Stomach smooth muscle (tissue), 2 donors: ENCODE measurements around the gene BACH2.

Experiments used
- H3K27ac ChIP-seq: one replicate; pipeline ENCODE4 v1.7.0; 2013; ENCODE audit warnings: mild to moderate bottlenecking, low read length, inconsistent platforms
- H3K27me3 ChIP-seq, 2 donors: one replicate each; pipeline ENCODE4 v1.7.0; 2013; ENCODE audit warnings: low read length in 2 of 2; ENCODE audit not compliant: insufficient read depth in 2 of 2, control insufficient read depth in 1 of 2
- H3K36me3 ChIP-seq, 2 donors: one replicate each; pipeline ENCODE4 v1.7.0; 2013; ENCODE audit warnings: low read length in 2 of 2; ENCODE audit not compliant: control insufficient read depth in 2 of 2, insufficient read depth in 2 of 2
- H3K4me1 ChIP-seq: one replicate; pipeline ENCODE4 v1.7.0; 2013; ENCODE audit warnings: low read length; ENCODE audit not compliant: control insufficient read depth, insufficient read depth
- H3K4me3 ChIP-seq, 2 donors: one replicate each; pipeline ENCODE4 v1.7.0; 2013; ENCODE audit warnings: low read length in 2 of 2
- H3K9ac ChIP-seq, 2 donors: one replicate each; pipeline ENCODE4 v1.7.0; 2013; ENCODE audit warnings: low read length in 2 of 2, mild to moderate bottlenecking in 1 of 2
- H3K9me3 ChIP-seq, 2 donors: one replicate each; pipeline ENCODE4 v1.7.0; 2013; ENCODE audit warnings: low read length in 2 of 2; ENCODE audit not compliant: control insufficient read depth in 2 of 2
- donor health status: healthy.
- donor health status: Pancreatic carcinoma.

BACH2 gene

GRCh38 chr6:90193359-90193758 lies 103.3 kb downstream of the BACH2 start:
- Histone ChIP-seq H3K9me3 (no peaks in the 10 kb centered on the region), H3K4me1 (peaks cover 5% of the 10 kb centered on the region), H3K36me3 (no peaks in the 10 kb centered on the region), H3K27ac (no peak overlapping the region), H3K27me3 (no peaks in the 10 kb centered on the region), H3K4me3 (no peak overlapping the region), H3K9ac (no peak overlapping the region)

- no peaks in the 10 kb centered on the region for H3K9me3 ChIP-seq
- no peaks in the 10 kb centered on the region for H3K27me3 ChIP-seq
- H3K4me1 ChIP-seq, result peaks cover 5% of the 10 kb centered on the region
- H3K27ac ChIP-seq, result no peak overlapping the region
- no peaks in the 10 kb centered on the region for H3K36me3 ChIP-seq
- H3K4me3 ChIP-seq, result no peak overlapping the region
- H3K9ac ChIP-seq, result no peak overlapping the region
Observed at GRCh38 chr6:90192857-90193256, 103.8 kb downstream of the BACH2 start.

GRCh38 chr6:90190752-90191395 lies 105.8 kb downstream of the BACH2 start:
- Histone ChIP-seq H3K27me3 (no peaks in the 10 kb centered on the region), H3K27ac (no peak overlapping the region), H3K9me3 (no peaks in the 10 kb centered on the region), H3K4me3 (no peak overlapping the region), H3K36me3 (no peaks in the 10 kb centered on the region), H3K9ac (no peak overlapping the region), H3K4me1 (peaks cover 5% of the 10 kb centered on the region)

GRCh38 chr6:90190131-90190530 lies 106.5 kb downstream of the BACH2 start:
- H3K4me1 ChIP-seq, result peaks cover 5% of the 10 kb centered on the region
- H3K27ac ChIP-seq, result no peak overlapping the region
- H3K36me3 ChIP-seq, result no peaks in the 10 kb centered on the region
- peaks cover 0 to under 1% of the 10 kb centered on the region in 2 donors for H3K27me3 ChIP-seq
- H3K4me3 ChIP-seq, result no peak overlapping the region
- no peak overlapping the region for H3K9ac ChIP-seq
- H3K9me3 ChIP-seq, result no peaks in the 10 kb centered on the region

- Histone ChIP-seq H3K27ac (no peak overlapping the region), H3K4me3 (no peak overlapping the region), H3K27me3 (peaks cover 0 to 3% of the 10 kb centered on the region in 2 donors), H3K4me1 (no peaks in the 10 kb centered on the region), H3K9me3 (no peaks in the 10 kb centered on the region), H3K9ac (no peak overlapping the region), H3K36me3 (no peaks in the 10 kb centered on the region)
Observed at GRCh38 chr6:90187437-90188121, 109.1 kb downstream of the BACH2 start.

GRCh38 chr6:90186637-90187371 lies 109.8 kb downstream of the BACH2 start:
- Histone ChIP-seq H3K36me3 (no peaks in the 10 kb centered on the region), H3K27ac (no peak overlapping the region), H3K9ac (no peak overlapping the region), H3K4me3 (no peak overlapping the region), H3K27me3 (peaks cover 0 to 3% of the 10 kb centered on the region in 2 donors), H3K4me1 (no peaks in the 10 kb centered on the region), H3K9me3 (no peaks in the 10 kb centered on the region)

GRCh38 chr6:90186026-90186425 lies 110.6 kb downstream of the BACH2 start:
- Histone ChIP-seq H3K27me3 (peaks cover 0 to 3% of the 10 kb centered on the region in 2 donors), H3K4me3 (no peak overlapping the region), H3K27ac (no peak overlapping the region), H3K9ac (no peak overlapping the region), H3K9me3 (no peaks in the 10 kb centered on the region), H3K36me3 (no peaks in the 10 kb centered on the region), H3K4me1 (no peaks in the 10 kb centered on the region)

GRCh38 chr6:90184334-90185298 lies 112.0 kb downstream of the BACH2 start:
- Histone ChIP-seq H3K4me3 (no peak overlapping the region), H3K27ac (no peak overlapping the region)

GRCh38 chr6:90183587-90184333 lies 112.9 kb downstream of the BACH2 start:
- H3K4me3 ChIP-seq, result no peak overlapping the region
- H3K4me1 ChIP-seq, result no peaks in the 10 kb centered on the region
- H3K27me3 ChIP-seq, result peaks cover 0 to 3% of the 10 kb centered on the region in 2 donors
- no peaks in the 10 kb centered on the region for H3K36me3 ChIP-seq
- no peak overlapping the region for H3K9ac ChIP-seq
- no peak overlapping the region for H3K27ac ChIP-seq
- no peaks in the 10 kb centered on the region for H3K9me3 ChIP-seq

More at GRCh38 chr6:90184334-90185298, 112.0 kb downstream of the BACH2 start:
- Histone ChIP-seq H3K27me3 (peaks cover 0 to 3% of the 10 kb centered on the region in 2 donors), H3K9ac (no peak overlapping the region), H3K9me3 (no peaks in the 10 kb centered on the region), H3K36me3 (no peaks in the 10 kb centered on the region), H3K4me1 (no peaks in the 10 kb centered on the region)
